Measurements from ENCODE around the gene PAX8. TPM values are rescaled to one million over a fixed set of nuclear protein-coding genes. Genes with fewer than 3 reads are reported as not detected.

PAX8 gene
- total RNA-seq, 2 experiments from 2014 or later: 2.5 to 3.2 TPM

DNA sequence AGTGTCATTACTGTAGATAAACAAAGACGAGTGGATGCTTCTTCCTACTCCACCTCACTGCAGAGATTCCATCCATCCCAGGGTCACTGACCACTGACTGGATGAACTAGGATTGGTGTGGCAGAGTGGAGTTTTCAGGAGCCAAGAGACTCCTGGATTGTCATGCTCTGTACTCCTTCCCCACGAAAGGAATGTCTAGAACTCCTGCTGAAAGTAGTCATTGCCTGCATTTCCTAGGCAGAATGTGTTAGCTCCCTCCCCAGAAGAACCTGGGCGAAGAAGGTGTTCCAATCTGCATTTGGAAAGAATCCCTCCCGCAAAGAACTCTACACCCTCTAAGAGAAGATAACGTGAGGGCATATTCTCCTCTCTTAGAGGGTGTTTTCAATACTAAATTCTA lies 6.2 kb downstream of the PAX8 start:
- no peaks in the 10 kb centered on the region for H3K9me3 Mint-ChIP-seq
- H3K27ac Mint-ChIP-seq: no peak overlapping the region
- ATAC-seq (ENCODE audit: low read depth) (no peak), DNase-seq (no peak)
- H3K36me3 Mint-ChIP-seq: peaks cover 3% of the 10 kb centered on the region
- peaks cover 53% of the 10 kb centered on the region for H3K27me3 Mint-ChIP-seq
- peaks cover 10% of the 10 kb centered on the region for H3K4me1 Mint-ChIP-seq
- POLR2A ChIA-PET: interaction anchor here (0.6 to 1.3 kb wide), 4 partner anchors 11 to 91 kb away, joined by 3 to 5 read pairs (median 4); no protein-coding TSS in a partner anchor
- H3K4me3 Mint-ChIP-seq: peak overlapping the region; percentile 46

DNA sequence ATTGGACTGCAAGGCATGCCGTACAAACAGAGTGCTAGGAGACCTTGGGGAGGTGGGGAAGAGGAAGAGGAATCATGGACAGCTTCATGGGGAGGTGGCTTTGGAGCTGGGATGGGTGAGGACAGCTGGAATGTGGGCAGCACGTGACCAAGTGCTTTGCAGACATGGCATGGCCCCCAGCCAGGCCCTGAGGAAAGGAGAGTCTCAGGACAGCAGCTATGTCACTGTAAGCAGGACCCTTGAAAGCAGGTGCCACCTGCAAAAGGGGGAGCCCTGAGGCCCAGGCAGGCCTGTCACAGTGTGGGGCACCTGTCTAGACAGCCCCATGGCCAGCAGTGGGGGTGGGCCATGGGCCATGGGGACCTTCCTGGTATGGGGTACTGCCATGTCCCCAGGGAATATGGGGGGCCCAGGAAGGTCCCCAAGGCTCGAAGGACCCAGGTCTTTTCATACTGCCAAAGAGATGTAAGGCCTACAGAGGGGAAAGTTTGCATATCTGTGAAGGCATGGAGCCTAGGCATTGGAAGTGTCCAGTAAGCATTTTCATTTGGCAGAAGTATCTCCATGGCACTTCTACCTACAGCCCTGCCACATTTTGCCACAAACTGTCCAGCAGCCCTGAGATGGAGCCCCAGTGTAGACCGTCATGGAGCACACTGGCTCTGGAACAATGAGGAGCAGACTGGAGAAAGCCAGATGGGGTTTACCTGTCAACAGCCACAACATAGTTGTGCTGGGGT lies 9.9 kb downstream of the PAX8 start:
- DNase-seq: no peak
- Mint-ChIP-seq H3K36me3 (peaks cover 18% of the 10 kb centered on the region), H3K4me1 (peaks cover 10% of the 10 kb centered on the region), H3K9me3 (no peaks in the 10 kb centered on the region), H3K4me3 (no peak overlapping the region), H3K27ac (no peak overlapping the region), H3K27me3 (peaks cover 16% of the 10 kb centered on the region)
- no peak for ATAC-seq (ENCODE audit: low read depth)
- POLR2A ChIA-PET: no interaction called here

DNA sequence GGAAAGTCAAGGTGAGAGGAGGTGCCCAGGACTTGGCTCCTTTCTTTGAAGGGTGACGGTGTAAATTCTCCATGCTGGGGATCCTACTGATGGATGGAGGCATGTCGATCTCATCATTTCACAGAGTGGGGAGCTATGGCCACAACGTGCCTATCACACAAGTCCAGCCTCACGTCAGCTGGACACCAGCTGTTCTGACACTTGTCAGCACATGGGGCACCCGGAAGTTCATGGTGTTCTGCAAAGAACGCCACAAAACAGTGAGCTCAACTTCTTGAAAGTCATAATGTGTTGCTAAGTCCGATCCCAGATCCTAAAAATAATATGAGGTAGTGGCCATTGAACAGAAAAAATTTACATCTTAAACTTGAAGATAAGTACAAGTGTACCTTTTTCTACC lies 12.3 kb downstream of the PAX8 start:
- H3K27ac Mint-ChIP-seq: no peak overlapping the region

DNA sequence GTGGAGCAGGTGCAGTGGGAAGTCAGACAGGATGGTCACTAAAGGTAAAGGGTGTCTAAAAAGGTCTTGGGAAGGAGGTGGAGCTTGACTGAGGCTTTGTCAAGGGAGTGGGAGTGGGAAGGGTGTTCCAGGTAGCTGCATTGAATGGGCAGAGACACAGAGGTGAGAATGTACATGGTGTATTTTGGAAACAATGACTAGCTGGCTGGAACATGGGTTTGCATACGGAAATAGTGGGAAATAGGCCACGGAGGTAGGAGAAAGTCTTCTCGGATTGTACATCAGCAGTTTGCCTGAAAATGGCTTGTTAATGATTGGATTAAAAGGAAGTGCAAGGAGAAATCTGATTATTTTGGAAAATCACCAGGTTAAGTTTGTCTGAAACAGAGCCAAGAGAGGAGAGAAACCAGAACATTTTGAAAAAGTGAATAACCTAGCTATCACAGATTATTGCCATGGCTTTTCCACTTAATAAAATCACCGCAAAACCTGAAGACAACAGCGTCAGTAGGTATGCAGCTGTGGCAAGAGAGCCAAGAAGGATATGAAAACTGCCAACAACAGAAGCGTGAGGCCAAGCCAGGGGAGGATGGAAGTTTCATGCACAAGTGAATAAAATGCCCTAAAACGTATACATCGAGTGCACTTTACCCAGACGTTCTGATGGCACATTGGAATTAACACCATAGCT lies 13.9 kb downstream of the PAX8 start:
- peaks cover 9% of the 10 kb centered on the region for H3K4me1 Mint-ChIP-seq
- H3K27me3 Mint-ChIP-seq: no peaks in the 10 kb centered on the region
- H3K36me3 Mint-ChIP-seq: peaks cover 32% of the 10 kb centered on the region
- ATAC-seq (ENCODE audit: low read depth): no peak
- no peak for DNase-seq
- no peak overlapping the region for H3K4me3 Mint-ChIP-seq
- no peaks in the 10 kb centered on the region for H3K9me3 Mint-ChIP-seq
- H3K27ac Mint-ChIP-seq: peak overlapping the region; percentile 2
- POLR2A ChIA-PET: interaction anchor here (0.6 kb wide), 1 partner anchor 12 kb away, joined by 4 read pairs; no protein-coding TSS in a partner anchor

More for the DNA sequence above, 12.3 kb downstream of the PAX8 start:
- peaks cover 25% of the 10 kb centered on the region for H3K36me3 Mint-ChIP-seq
- POLR2A ChIA-PET: no interaction called here
- no peaks in the 10 kb centered on the region for H3K9me3 Mint-ChIP-seq
- H3K27me3 Mint-ChIP-seq: no peaks in the 10 kb centered on the region
- peaks cover 2% of the 10 kb centered on the region for H3K4me1 Mint-ChIP-seq
- no peak for ATAC-seq (ENCODE audit: low read depth)
- no peak overlapping the region for H3K4me3 Mint-ChIP-seq
- DNase-seq: no peak

DNA sequence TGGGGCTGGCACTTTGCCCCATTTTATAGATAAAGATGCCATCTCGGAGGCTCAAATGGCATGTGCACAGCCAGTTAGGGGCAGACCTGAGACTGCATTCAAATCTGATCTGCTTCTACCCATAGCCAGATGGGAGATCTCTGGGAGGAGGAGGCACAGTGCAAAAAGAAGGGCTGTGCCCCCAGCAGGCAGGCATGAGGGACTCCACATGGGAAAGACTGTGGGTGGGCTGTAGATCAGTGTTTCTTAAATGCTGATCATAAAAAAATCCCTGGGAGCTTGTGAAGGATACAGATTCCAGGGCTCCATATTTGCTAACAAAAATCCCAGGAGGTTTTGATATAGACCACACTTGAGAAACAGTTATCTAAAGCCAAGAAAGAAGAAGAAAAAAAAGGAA lies 15.2 kb downstream of the PAX8 start:
- POLR2A ChIA-PET: no interaction called here

DNA sequence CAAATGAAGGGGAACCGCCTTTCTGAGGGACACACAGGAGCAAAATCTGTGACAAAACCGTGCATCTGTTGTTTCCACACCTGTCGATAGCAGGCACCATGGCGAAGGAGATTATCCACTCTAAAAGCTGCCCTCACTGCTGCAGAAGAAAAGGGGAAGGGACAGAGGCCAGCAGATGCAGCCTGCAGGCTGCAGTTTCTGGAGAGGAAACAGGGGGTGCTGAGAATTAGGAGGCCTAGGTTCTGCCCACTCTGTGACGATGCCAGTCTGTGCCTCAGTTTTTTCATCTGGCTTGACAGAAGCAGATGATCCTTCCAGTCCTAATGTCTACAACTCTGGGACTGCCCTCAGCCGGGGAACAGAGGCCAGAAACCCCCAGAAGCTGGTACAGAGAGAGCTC lies 17.7 kb downstream of the PAX8 start:
- no peak overlapping the region for H3K4me3 Mint-ChIP-seq
- DNase-seq (no peak), ATAC-seq (ENCODE audit: low read depth) (no peak)
- peaks cover 27% of the 10 kb centered on the region for H3K4me1 Mint-ChIP-seq
- H3K27me3 Mint-ChIP-seq: no peaks in the 10 kb centered on the region
- H3K27ac Mint-ChIP-seq: no peak overlapping the region
- POLR2A ChIA-PET: interaction anchor here (1.3 kb wide), 1 partner anchor 12 kb away, joined by 4 read pairs; no protein-coding TSS in a partner anchor
- peaks cover 2% of the 10 kb centered on the region for H3K9me3 Mint-ChIP-seq
- peaks cover 49% of the 10 kb centered on the region for H3K36me3 Mint-ChIP-seq

More for the DNA sequence above, 15.2 kb downstream of the PAX8 start:
- Mint-ChIP-seq H3K4me3 (no peak overlapping the region), H3K4me1 (peaks cover 11% of the 10 kb centered on the region), H3K9me3 (no peaks in the 10 kb centered on the region), H3K36me3 (peaks cover 37% of the 10 kb centered on the region), H3K27me3 (no peaks in the 10 kb centered on the region), H3K27ac (no peak overlapping the region)
- no peak for DNase-seq
- ATAC-seq (ENCODE audit: low read depth): no peak

DNA sequence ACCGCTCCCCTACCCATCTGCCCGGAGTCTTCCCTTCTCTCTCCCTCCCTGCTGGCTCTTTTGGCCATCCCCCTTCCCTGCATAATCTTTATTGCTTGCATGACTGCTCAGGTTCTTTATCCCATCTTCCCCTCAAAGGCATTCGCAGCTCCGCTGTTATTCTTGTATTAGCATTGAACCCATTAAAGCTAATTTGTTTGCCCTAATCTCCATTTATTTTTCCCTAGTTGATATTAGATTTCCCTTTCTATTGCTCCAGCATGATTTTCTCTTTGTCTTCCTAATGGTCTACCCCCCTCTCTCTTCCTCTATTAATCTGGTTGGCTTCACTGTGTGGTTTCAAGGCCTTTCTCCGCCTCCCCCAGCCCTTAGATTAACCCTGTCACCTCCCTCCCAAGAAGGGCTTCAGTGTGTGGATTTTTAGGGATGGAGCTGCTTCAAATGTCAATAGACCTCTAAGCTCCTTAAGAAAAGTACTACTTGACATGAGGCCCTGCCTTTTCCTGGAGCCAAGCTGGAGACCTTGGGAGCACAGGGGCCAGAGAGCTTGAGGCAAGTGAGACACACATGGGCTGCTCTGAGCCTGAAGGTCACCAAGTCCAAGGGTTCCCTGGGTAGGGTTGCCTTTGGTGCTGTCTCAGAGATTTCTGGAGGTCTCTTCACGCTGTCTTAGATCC lies 20.1 kb downstream of the PAX8 start:
- DNase-seq (no peak), ATAC-seq (ENCODE audit: low read depth) (no peak)
- H3K4me3 Mint-ChIP-seq: no peak overlapping the region
- H3K27ac Mint-ChIP-seq: no peak overlapping the region
- peaks cover 51% of the 10 kb centered on the region for H3K36me3 Mint-ChIP-seq
- H3K4me1 Mint-ChIP-seq: peaks cover 43% of the 10 kb centered on the region
- peaks cover 3% of the 10 kb centered on the region for H3K9me3 Mint-ChIP-seq
- H3K27me3 Mint-ChIP-seq: peaks cover 2% of the 10 kb centered on the region
- POLR2A ChIA-PET: interaction anchor here (0.8 kb wide), 1 partner anchor 15 kb away, joined by 3 read pairs; no protein-coding TSS in a partner anchor

DNA sequence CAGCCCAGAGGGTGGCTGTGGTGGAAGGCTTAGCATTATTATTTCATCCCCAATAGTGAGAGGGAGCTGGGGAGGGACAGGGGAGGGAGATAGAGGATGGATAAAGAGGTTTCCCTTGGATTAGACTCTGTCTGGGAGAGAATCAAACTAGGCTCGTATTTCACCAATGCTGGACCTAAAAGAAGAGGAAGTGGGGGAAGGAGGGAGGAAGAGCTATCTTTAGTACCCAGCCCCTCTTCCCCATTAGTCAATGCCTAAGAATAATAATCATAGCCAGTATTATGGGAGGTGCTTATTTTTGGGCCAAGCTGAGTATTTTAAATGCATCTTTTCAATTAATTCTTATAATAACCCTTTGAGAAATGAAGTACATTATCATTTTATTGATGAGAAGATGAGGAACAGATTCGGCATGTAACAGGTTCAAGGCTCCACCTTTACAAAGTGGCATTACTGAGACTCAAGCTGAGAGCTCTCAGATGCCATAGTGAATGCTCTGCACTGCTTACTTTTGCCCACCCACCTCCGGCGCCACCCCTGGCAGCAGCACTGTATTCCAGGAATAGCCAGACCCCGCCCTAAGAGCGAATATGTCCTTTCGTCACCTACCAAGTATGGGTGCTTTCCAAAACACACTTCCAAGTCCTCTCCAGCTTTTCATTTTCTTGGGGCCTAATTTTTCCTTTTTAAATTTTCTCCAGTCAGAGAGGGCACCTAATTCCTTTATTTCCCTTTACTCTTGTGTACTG lies 21.0 kb downstream of the PAX8 start:
- no peak for DNase-seq
- Mint-ChIP-seq H3K36me3 (peaks cover 57% of the 10 kb centered on the region), H3K4me1 (peaks cover 53% of the 10 kb centered on the region), H3K9me3 (peaks cover 3% of the 10 kb centered on the region), H3K4me3 (no peak overlapping the region), H3K27me3 (peaks cover 2% of the 10 kb centered on the region), H3K27ac (peak overlapping the region; percentile 46)
- POLR2A ChIA-PET: interaction anchor here (0.8 to 1.2 kb wide), 2 partner anchors 15 to 19 kb away, joined by 3 read pairs; no protein-coding TSS in a partner anchor
- no peak for ATAC-seq (ENCODE audit: low read depth)

DNA sequence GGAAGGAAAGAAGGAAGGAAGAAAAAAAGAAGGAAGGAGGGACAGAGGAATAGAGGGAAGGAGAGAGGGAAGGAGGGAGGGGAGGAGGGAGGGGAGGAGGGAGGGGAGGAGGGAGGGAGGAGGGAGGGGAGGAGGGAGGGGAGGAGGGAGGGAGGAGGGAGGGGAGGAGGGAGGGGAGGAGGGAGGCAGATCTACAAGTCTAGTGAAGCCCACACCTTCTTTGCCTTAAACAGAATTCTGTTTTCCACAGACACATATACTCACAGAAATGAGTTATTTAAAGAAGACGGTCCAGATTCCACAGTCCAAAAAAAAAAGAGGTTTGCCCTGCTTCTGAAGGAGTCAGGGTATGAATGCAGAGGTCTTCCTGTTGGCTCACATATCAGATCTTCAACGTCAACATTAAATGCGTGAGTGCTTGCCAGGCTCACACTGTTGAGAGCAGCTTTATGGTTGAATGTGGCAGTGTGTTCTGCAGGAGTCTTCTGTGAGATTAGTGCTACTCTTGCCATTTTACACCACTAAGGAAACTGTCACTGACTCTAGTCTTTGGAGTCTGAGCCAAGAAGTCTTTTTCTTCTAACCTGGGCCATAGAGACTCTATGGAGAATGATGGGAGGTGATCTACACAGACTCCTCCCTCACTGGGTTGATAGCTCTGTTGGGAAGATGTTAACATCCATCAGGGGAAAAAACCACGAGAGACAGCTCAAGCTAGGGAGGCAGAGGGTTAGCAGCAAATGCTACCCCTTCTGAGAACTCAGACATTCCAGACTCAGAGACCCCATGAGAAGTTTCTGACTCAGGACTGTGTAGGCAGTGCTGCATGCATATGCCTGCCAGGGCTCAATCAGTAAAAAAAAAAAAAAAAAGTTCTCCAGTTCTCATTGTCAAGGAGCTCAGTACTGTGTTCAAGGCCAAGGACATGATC lies 23.3 kb downstream of the PAX8 start:
- POLR2A ChIA-PET: interaction anchor here (0.6 to 1.4 kb wide), 5 partner anchors 11 to 52 kb away, joined by 3 to 5 read pairs (median 3); no protein-coding TSS in a partner anchor
- Mint-ChIP-seq H3K27me3 (peaks cover 2% of the 10 kb centered on the region), H3K4me1 (peaks cover 71% of the 10 kb centered on the region), H3K36me3 (peaks cover 53% of the 10 kb centered on the region), H3K4me3 (no peak overlapping the region), H3K27ac (no peak overlapping the region), H3K9me3 (peaks cover 3% of the 10 kb centered on the region)
- ATAC-seq (ENCODE audit: low read depth): no peak
- DNase-seq: no peak

DNA sequence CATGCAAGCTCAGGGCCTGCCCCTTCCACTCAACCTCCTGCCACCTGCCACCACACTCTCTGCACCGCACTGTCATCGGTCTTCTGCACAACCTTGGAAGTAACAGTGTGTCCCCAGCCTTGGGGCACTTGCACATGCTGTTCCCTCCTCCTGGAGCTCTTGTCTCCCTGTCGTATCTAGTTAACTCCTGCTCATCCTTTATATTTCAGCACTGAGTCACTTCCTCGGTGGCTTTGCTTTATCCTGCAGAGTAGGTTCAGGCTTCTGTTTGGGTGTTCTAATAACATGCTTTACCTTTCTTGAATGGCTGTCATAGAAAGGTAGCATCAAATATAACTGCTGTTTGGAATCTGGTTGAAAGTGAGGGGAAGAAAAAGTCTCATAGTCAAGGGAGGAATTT lies 25.3 kb downstream of the PAX8 start:
- POLR2A ChIA-PET: no interaction called here
- H3K4me3 Mint-ChIP-seq: peak overlapping the region; percentile 72

DNA sequence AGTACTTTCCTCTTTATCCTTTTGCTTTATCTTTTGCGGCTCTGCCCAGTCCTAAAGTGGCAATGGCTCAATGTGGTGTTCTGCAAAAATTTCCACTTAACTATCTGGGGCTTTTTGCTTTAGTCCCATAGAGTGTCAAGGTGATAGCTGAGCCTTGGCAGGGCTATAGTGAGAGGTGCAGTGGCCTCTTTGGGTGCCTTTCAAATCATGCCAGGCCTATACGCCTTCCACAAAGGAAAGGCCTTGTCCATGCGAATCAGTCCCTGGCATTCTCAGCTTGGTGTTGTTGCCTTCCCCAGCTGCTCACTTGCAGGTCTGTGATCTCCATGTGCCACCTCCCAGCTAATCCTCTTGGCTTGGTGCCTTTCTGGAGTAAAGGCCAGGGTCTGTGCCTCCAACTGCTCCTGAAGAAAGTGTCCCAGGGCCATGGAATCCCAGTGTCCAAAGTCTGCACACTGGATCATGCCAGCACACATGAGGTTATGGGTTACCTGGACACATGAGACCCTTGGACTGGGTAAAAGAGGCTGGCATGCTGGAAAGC lies 26.6 kb downstream of the PAX8 start:
- Mint-ChIP-seq H3K4me1 (peaks cover 69% of the 10 kb centered on the region), H3K27ac (peak overlapping the region; percentile 81), H3K4me3 (peak overlapping the region; percentile 72), H3K9me3 (peaks cover 3% of the 10 kb centered on the region), H3K27me3 (peaks cover 2% of the 10 kb centered on the region), H3K36me3 (peaks cover 36% of the 10 kb centered on the region)
- ATAC-seq (ENCODE audit: low read depth) (no peak), DNase-seq (no peak)
- POLR2A ChIA-PET: interaction anchor here (0.9 to 1.4 kb wide), 5 partner anchors 16 to 114 kb away, joined by 3 to 6 read pairs (median 6); no protein-coding TSS in a partner anchor

More for the DNA sequence above, 25.3 kb downstream of the PAX8 start:
- DNase-seq: no peak
- peak overlapping the region; percentile 81 for H3K27ac Mint-ChIP-seq
- peaks cover 2% of the 10 kb centered on the region for H3K27me3 Mint-ChIP-seq
- peaks cover 43% of the 10 kb centered on the region for H3K36me3 Mint-ChIP-seq
- ATAC-seq (ENCODE audit: low read depth): no peak
- H3K9me3 Mint-ChIP-seq: peaks cover 3% of the 10 kb centered on the region
- H3K4me1 Mint-ChIP-seq: peaks cover 73% of the 10 kb centered on the region

Measured in activated naive CD8-positive, alpha-beta T cell treated with anti-CD3 and anti-CD28 coated beads, Interleukin-2, amount 10 ng/mL, durations not matched to agents 7 days and 5 days (primary cell).